22Rv1 (cell line): Measurements from ENCODE around the gene SENP7.

Source experiments
- CTCF ChIP-seq: fragments of 450-650 bp; IDR thresholded peaks from 2 replicates; pipeline ENCODE4 v1.5.1; 2017; ENCODE audit warnings: mild to moderate bottlenecking
- ZFX ChIP-seq: fragments of 450-650 bp; IDR thresholded peaks from 2 replicates; pipeline ENCODE4 v1.6.1; 2017; ENCODE audit warnings: antibody characterized with exemption, borderline replicate concordance

- TF ChIP-seq CTCF (peak; percentile 70), ZFX (no peak)
Measured at GRCh38 chr3:101381809-101382208, 131.2 kb downstream of the SENP7 start.
